Mesenchymal stem cell (in vitro differentiated cells and primary cell): ENCODE data around the gene ADIPOR1.

Source experiments
- DNase-seq: peaks from one replicate; pipeline ENCODE4 v3.0.0-alpha.2; 2013
- H2AFZ ChIP-seq: one replicate; pipeline ENCODE4 v1.6.1; 2013; ENCODE audit warnings: low read depth, mild to moderate bottlenecking, control low read depth, inconsistent platforms, low read length, moderate library complexity
- H2AK5ac ChIP-seq: 2 replicates; pipeline ENCODE4 v1.6.1; 2013; ENCODE audit warnings: low read length, moderate library complexity, mild to moderate bottlenecking, inconsistent platforms; ENCODE audit not compliant: severe bottlenecking
- H2BK120ac ChIP-seq: one replicate; pipeline ENCODE4 v1.6.1; 2013; ENCODE audit warnings: low read depth, mild to moderate bottlenecking, inconsistent platforms, low read length, moderate library complexity
- H2BK12ac ChIP-seq, 2 experiments: one replicate each; pipeline ENCODE4 v1.6.1; 2013; ENCODE audit warnings: inconsistent platforms in 2 of 2, low read length in 2 of 2, mild to moderate bottlenecking in 2 of 2, moderate library complexity in 2 of 2, control low read depth in 1 of 2
- H2BK15ac ChIP-seq: one replicate; pipeline ENCODE4 v1.6.1; 2013; ENCODE audit warnings: mild to moderate bottlenecking, low read depth, inconsistent platforms; ENCODE audit not compliant: poor library complexity, severe bottlenecking
- H2BK5ac ChIP-seq: 2 replicates; pipeline ENCODE4 v1.6.1; 2013; ENCODE audit warnings: low read depth, mild to moderate bottlenecking, low read length, control low read depth, inconsistent platforms; ENCODE audit not compliant: poor library complexity, severe bottlenecking
- H3K14ac ChIP-seq, 2 experiments: one replicate each; pipeline ENCODE4 v1.6.1; 2013; ENCODE audit warnings: inconsistent platforms in 2 of 2, low read length in 2 of 2, control low read depth in 1 of 2, mild to moderate bottlenecking in 1 of 2, moderate library complexity in 1 of 2
- H3K18ac ChIP-seq, 2 experiments: one replicate each; pipeline ENCODE4 v1.6.1; 2013; ENCODE audit warnings: inconsistent platforms in 2 of 2, low read length in 2 of 2, control low read depth in 1 of 2, low read depth in 1 of 2, mild to moderate bottlenecking in 1 of 2
- H3K23ac ChIP-seq, 2 experiments: one replicate each; pipeline ENCODE4 v1.6.1; 2013; ENCODE audit warnings: inconsistent platforms in 2 of 2, low read length in 2 of 2, mild to moderate bottlenecking in 2 of 2, moderate library complexity in 2 of 2, control low read depth in 1 of 2
- H3K27ac ChIP-seq: 2 replicates; pipeline ENCODE4 v1.5.1; 2013; ENCODE audit warnings: mild to moderate bottlenecking, moderate library complexity, low read length, control low read depth, inconsistent platforms; ENCODE audit not compliant: poor library complexity, severe bottlenecking
- H3K27me3 ChIP-seq, 2 experiments: 2 replicates each; pipeline versions ENCODE4 v1.6.1 to v1.7.0; 2013; ENCODE audit warnings: low read length in 2 of 2, mild to moderate bottlenecking in 2 of 2, moderate library complexity in 2 of 2, control low read depth in 1 of 2, inconsistent platforms in 1 of 2; ENCODE audit not compliant: control insufficient read depth in 1 of 2, insufficient read depth in 1 of 2
- H3K36me3 ChIP-seq, 2 experiments: 2 replicates each; pipeline versions ENCODE4 v1.6.1 to v1.7.0; 2013; ENCODE audit warnings: low read length in 2 of 2, control low read depth in 1 of 2, inconsistent platforms in 1 of 2, low read depth in 1 of 2, mild to moderate bottlenecking in 1 of 2; ENCODE audit not compliant: insufficient read depth in 2 of 2, control insufficient read depth in 1 of 2
- H3K4ac ChIP-seq, 2 experiments: one replicate each; pipeline ENCODE4 v1.6.1; 2013; ENCODE audit warnings: inconsistent platforms in 2 of 2, low read length in 2 of 2, mild to moderate bottlenecking in 2 of 2, moderate library complexity in 2 of 2, control low read depth in 1 of 2, low read depth in 1 of 2
- H3K4me1 ChIP-seq: 2 replicates; pipeline ENCODE4 v1.6.1; 2013; ENCODE audit warnings: low read depth, low read length, control low read depth; ENCODE audit not compliant: control insufficient read depth, insufficient read depth
- H3K4me2 ChIP-seq: 2 replicates; pipeline ENCODE4 v1.6.1; 2013; ENCODE audit warnings: low read length, mild to moderate bottlenecking, inconsistent platforms; ENCODE audit not compliant: poor library complexity, severe bottlenecking
- H3K4me3 ChIP-seq, 2 experiments: 2 replicates each; pipeline versions ENCODE4 v1.5.1 to v1.7.0; 2013; ENCODE audit warnings: low read length in 2 of 2, mild to moderate bottlenecking in 2 of 2, control low read depth in 1 of 2, low read depth in 1 of 2; ENCODE audit not compliant: insufficient read depth in 1 of 2
- H3K79me1 ChIP-seq: replicated peaks from 2 replicates; pipeline ENCODE4 v1.6.1; 2013; ENCODE audit warnings: mild to moderate bottlenecking, control low read depth, low read length, inconsistent platforms; ENCODE audit not compliant: poor library complexity, severe bottlenecking
- H3K9ac ChIP-seq: 2 replicates; pipeline ENCODE4 v1.7.0; 2013; ENCODE audit warnings: mild to moderate bottlenecking, low read length, moderate library complexity
- H3K9me3 ChIP-seq: 2 replicates; pipeline ENCODE4 v1.7.0; 2013; ENCODE audit warnings: mild to moderate bottlenecking, low read length; ENCODE audit not compliant: control insufficient read depth
- H4K8ac ChIP-seq: one replicate; pipeline ENCODE4 v1.6.1; 2013; ENCODE audit warnings: inconsistent platforms, mild to moderate bottlenecking, low read length, moderate library complexity
- H4K91ac ChIP-seq: one replicate; pipeline ENCODE4 v1.6.1; 2013; ENCODE audit warnings: mild to moderate bottlenecking, low read length, inconsistent platforms
- WGBS: methylation state at CpG from one replicate; pipeline ENCODE4 v1.1.7; 2013; ENCODE audit warnings: mixed read lengths; 5-methylcytosine and 5-hydroxymethylcytosine counted together

Gene ADIPOR1

DNA sequence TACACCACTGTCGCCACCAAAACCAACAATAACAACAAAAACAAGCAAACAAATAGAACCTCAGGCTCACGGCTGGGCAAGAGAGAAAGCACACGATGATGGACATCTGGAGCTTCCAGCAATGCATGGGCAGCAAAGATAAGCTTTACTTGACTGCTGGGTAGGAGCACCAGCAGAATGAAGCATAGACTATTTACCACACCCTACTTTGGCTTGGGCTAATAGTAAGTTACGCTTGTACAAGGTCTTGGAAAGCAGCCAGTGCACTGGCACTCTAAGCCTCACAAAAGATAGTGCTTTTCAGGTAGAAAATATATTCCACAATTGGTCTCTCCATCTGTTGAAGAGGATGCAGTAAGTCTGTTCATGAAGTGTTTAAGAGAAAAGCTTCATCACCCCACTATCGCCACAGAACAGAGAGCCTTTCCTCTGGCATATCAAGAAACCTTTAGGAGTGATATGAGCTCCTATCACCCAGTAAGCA is 13.6 kb downstream of the ADIPOR1 start:
- H3K4ac ChIP-seq: no peak overlapping the region
- no peak overlapping the region for H3K14ac ChIP-seq
- 93% methylated on average over 4 of the region's 5 CpGs for whole genome bisulfite sequencing

GRCh38 chr1:202942426-202942825 is 15.7 kb downstream of the ADIPOR1 start:
- no peak for DNase-seq
- H3K4ac ChIP-seq: no peak overlapping the region
- H3K79me1 ChIP-seq: peaks cover 7% of the 10 kb centered on the region
- no peaks in the 10 kb centered on the region for H3K4me1 ChIP-seq
- no peak overlapping the region for H3K9ac ChIP-seq
- no peaks in the 10 kb centered on the region for H3K27me3 ChIP-seq
- no CpG with 5 or more reads among the region's 1 CpG for WGBS
- H2AFZ ChIP-seq: no peak overlapping the region
- no peak overlapping the region for H2BK5ac ChIP-seq
- H3K14ac ChIP-seq: no peak overlapping the region
- no peak overlapping the region for H2BK15ac ChIP-seq
- H3K18ac ChIP-seq: no peak overlapping the region
- no peak overlapping the region for H3K23ac ChIP-seq
- no peak overlapping the region for H2AK5ac ChIP-seq
- H4K91ac ChIP-seq: no peak overlapping the region
- H3K27ac ChIP-seq: no peak overlapping the region
- no peak overlapping the region for H3K4me2 ChIP-seq
- H4K8ac ChIP-seq: no peak overlapping the region
- H2BK12ac ChIP-seq: no peak overlapping the region
- no peaks in the 10 kb centered on the region for H3K9me3 ChIP-seq
- H2BK120ac ChIP-seq: no peak overlapping the region
- H3K4me3 ChIP-seq: no peak overlapping the region
- H3K36me3 ChIP-seq: peaks cover 26 to 72% of the 10 kb centered on the region in 2 experiments

More for the DNA sequence above, 13.6 kb downstream of the ADIPOR1 start:
- no peak overlapping the region for H3K27ac ChIP-seq
- no peaks in the 10 kb centered on the region for H3K4me1 ChIP-seq
- H3K4me2 ChIP-seq: no peak overlapping the region
- H2AFZ ChIP-seq: no peak overlapping the region
- no peak overlapping the region for H3K4me3 ChIP-seq
- peaks cover 17% of the 10 kb centered on the region for H3K79me1 ChIP-seq
- H3K23ac ChIP-seq: no peak overlapping the region
- DNase-seq: no peak
- H3K36me3 ChIP-seq: peaks cover 38 to 84% of the 10 kb centered on the region in 2 experiments
- H4K8ac ChIP-seq: no peak overlapping the region
- H2BK120ac ChIP-seq: no peak overlapping the region
- no peak overlapping the region for H3K18ac ChIP-seq
- no peak overlapping the region for H2BK12ac ChIP-seq
- H3K27me3 ChIP-seq: no peaks in the 10 kb centered on the region
- no peak overlapping the region for H2BK15ac ChIP-seq
- no peaks in the 10 kb centered on the region for H3K9me3 ChIP-seq
- no peak overlapping the region for H2AK5ac ChIP-seq
- no peak overlapping the region for H4K91ac ChIP-seq
- H2BK5ac ChIP-seq: no peak overlapping the region
- no peak overlapping the region for H3K9ac ChIP-seq

GRCh38 chr1:202941372-202941771 is 16.7 kb downstream of the ADIPOR1 start:
- Histone ChIP-seq H4K91ac (no peak overlapping the region), H3K36me3 (peaks cover 21 to 68% of the 10 kb centered on the region in 2 experiments), H4K8ac (no peak overlapping the region), H3K27ac (no peak overlapping the region), H3K4me2 (no peak overlapping the region), H3K27me3 (no peaks in the 10 kb centered on the region), H3K79me1 (peaks cover 6% of the 10 kb centered on the region), H2BK5ac (no peak overlapping the region), H2BK15ac (no peak overlapping the region), H2BK12ac (no peak overlapping the region), H3K9me3 (no peaks in the 10 kb centered on the region), H2BK120ac (no peak overlapping the region), H3K4me3 (no peak overlapping the region), H2AK5ac (no peak overlapping the region), H3K23ac (no peak overlapping the region), H3K4me1 (no peaks in the 10 kb centered on the region), H3K9ac (no peak overlapping the region), H3K18ac (no peak overlapping the region), H3K14ac (no peak overlapping the region), H3K4ac (no peak overlapping the region), H2AFZ (no peak overlapping the region)
- no peak for DNase-seq
- WGBS: 94% methylated on average over 4 of the region's 4 CpGs

DNA sequence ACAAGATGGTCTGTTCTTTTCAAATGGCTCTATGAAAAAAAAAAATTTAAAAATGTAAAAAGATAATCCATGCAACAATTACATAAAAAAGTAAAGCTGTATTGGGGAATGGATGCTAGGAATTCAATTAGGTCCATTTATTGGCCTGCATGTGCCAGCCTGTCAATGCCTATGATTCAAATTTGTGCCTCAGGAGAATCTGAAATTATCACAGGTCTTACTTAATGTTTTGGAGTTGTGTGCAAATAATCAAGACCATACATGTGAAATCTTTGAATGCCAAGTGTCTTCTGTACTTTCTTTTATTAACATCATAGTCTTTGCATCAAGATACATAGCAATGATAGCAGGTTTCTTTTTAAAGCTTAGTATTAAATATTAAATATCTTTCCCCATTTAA is 17.6 kb downstream of the ADIPOR1 start:
- H3K27me3 ChIP-seq: no peaks in the 10 kb centered on the region

More for the DNA sequence above, 17.6 kb downstream of the ADIPOR1 start:
- H4K8ac ChIP-seq: no peak overlapping the region
- H3K4ac ChIP-seq: no peak overlapping the region
- no peak overlapping the region for H2BK12ac ChIP-seq
- no peak for DNase-seq
- peaks cover 3% of the 10 kb centered on the region for H3K79me1 ChIP-seq
- H2BK120ac ChIP-seq: no peak overlapping the region
- no peak overlapping the region for H3K4me3 ChIP-seq
- peaks cover 19 to 60% of the 10 kb centered on the region in 2 experiments for H3K36me3 ChIP-seq
- no peak overlapping the region for H3K27ac ChIP-seq
- H2BK15ac ChIP-seq: no peak overlapping the region
- H2AK5ac ChIP-seq: no peak overlapping the region
- no peak overlapping the region for H3K9ac ChIP-seq
- no peaks in the 10 kb centered on the region for H3K9me3 ChIP-seq
- H3K18ac ChIP-seq: no peak overlapping the region
- no peak overlapping the region for H3K23ac ChIP-seq
- H3K4me2 ChIP-seq: no peak overlapping the region
- H3K4me1 ChIP-seq: no peaks in the 10 kb centered on the region
- no peak overlapping the region for H4K91ac ChIP-seq
- no peak overlapping the region for H2AFZ ChIP-seq
- no peak overlapping the region for H3K14ac ChIP-seq
- H2BK5ac ChIP-seq: no peak overlapping the region
